ENCODE results near the gene BMPER.

DNA sequence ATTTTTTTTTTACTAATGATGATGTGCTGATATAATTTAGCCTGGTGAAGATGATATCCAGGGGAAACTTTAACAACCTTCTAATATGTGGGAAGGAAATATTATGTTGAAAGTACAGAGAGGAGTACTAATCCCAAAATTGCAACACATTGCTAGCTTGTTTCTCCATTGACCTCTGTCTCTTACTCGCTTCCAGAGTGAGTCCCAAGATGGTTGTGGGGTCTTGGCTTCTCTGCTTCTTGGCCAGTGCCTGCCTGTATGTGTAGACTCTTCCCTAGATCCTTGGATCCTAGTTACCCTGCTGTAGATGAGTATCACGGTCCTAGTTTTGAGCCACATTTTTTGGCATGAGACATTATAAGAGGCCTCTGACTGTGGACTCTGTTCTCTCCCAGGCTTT lies 17.5 kb downstream of the BMPER start:
- TF ChIP-seq, protein P1, sequence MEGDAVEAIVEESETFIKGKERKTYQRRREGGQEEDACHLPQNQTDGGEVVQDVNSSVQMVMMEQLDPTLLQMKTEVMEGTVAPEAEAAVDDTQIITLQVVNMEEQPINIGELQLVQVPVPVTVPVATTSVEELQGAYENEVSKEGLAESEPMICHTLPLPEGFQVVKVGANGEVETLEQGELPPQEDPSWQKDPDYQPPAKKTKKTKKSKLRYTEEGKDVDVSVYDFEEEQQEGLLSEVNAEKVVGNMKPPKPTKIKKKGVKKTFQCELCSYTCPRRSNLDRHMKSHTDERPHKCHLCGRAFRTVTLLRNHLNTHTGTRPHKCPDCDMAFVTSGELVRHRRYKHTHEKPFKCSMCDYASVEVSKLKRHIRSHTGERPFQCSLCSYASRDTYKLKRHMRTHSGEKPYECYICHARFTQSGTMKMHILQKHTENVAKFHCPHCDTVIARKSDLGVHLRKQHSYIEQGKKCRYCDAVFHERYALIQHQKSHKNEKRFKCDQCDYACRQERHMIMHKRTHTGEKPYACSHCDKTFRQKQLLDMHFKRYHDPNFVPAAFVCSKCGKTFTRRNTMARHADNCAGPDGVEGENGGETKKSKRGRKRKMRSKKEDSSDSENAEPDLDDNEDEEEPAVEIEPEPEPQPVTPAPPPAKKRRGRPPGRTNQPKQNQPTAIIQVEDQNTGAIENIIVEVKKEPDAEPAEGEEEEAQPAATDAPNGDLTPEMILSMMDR (IDR thresholded peaks at IDR 0.05; ENCODE audit: insufficient read depth, low read length, poor library complexity, severe bottlenecking): no peak
- no peak for TF ChIP-seq EZH2phosphoT487 (conservative IDR thresholded peaks at IDR 0.05; ENCODE audit: low read length)
